Measurements from ENCODE around the gene RPS16.

RPS16 gene

GRCh38 chr19:39422020-39422419 lies 13.7 kb downstream of the RPS16 start:
- no peak for DNase-seq (ENCODE audit: low read depth)

- DNase-seq (ENCODE audit: low read depth): no peak
Measured at GRCh38 chr19:39420769-39421168, 15.0 kb downstream of the RPS16 start.

DNA sequence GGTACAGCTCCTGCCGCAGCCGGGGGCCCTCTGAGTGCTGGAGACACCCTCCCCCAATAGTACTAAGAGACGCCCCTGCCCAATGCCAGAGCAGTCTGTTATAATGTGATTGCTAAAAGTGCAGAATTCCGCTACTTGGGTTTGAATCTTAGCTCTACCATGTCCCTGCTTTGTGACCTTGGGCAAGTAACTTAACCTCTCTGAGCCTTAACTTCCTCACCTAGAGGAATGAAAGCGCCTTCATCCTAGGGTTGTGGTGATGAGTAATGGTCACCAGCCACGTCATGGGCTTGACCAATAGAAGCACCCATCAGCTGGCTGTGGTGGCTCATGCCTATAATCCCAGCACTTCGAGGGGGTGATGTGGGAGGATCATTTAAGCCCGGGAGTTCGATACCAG lies 16.7 kb downstream of the RPS16 start:
- no peak for DNase-seq (ENCODE audit: low read depth)

DNA sequence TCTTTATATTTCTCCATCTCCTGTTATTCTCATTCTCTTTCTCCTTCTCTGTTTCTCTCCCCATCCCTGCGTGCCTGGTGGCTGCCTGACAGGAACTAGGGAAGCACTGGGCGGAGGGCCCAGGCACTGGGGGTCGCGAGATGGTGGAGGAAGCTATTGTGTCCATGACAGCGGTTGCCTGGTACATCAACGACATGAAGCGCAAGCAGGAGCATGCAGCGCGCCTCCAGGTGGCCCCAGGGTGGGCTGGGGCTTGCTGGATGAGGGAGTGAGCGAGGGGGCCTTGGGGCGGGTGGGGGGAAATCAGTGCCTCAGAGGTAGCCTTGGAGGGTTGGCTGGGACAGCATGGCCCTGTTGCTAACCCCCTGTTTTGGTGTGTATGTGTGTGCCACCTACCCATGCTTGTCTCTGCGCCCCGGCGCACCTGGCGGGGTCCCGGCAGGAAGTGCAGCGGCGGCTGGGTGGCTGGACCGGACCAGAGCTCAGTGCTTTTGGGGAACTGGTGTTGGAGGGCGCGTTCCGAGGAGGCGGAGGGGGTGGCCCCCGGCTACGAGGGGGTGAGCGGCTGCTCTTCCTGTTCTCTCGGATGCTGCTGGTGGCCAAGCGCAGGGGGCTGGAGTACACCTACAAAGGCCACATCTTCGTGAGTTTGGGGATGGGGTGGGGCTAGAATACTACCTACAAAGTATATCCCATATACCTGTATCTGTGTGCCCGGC lies 18.1 kb downstream of the RPS16 start:
- no peak for DNase-seq (ENCODE audit: low read depth)

GRCh38 chr19:39416152-39417120 lies 19.3 kb downstream of the RPS16 start:
- no peak for DNase-seq (ENCODE audit: low read depth)

- no peak for DNase-seq (ENCODE audit: low read depth)
Measured at GRCh38 chr19:39415111-39416046, 20.4 kb downstream of the RPS16 start.

DNA sequence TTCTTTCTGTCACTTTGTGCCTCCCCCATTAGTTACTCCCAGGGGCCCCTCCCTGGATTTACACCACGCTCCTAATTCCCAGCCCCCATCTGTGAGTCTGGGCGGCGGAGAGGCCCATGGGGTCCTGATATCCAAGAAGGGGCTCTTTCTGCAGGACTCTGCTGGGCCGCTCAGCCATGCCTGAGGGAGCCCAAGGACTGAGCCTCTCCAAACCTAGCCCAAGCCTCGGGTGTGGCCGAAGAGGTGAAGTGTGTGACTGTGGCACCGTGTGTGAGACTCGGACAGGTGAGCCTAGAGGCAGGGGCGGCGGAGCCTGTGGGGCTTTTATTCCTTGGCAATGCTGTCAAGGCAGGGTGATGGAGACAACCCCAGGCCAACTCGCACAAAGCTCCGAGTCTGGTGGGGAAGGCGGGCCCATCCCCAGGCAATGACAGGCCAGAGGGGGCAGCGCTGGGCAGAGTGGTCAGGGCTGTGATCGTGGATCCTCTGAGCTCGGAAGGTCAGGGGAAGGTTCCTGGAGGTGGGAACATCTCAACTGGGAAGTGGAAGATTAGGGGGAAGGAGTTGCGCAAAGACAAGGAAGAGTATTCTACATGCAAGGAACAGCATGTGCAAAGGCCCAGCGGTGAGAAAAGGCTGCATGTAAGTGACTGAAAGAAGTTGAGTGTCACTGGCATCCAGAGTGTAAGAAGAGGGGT lies 21.7 kb downstream of the RPS16 start:
- no peak for DNase-seq (ENCODE audit: low read depth)

DNA sequence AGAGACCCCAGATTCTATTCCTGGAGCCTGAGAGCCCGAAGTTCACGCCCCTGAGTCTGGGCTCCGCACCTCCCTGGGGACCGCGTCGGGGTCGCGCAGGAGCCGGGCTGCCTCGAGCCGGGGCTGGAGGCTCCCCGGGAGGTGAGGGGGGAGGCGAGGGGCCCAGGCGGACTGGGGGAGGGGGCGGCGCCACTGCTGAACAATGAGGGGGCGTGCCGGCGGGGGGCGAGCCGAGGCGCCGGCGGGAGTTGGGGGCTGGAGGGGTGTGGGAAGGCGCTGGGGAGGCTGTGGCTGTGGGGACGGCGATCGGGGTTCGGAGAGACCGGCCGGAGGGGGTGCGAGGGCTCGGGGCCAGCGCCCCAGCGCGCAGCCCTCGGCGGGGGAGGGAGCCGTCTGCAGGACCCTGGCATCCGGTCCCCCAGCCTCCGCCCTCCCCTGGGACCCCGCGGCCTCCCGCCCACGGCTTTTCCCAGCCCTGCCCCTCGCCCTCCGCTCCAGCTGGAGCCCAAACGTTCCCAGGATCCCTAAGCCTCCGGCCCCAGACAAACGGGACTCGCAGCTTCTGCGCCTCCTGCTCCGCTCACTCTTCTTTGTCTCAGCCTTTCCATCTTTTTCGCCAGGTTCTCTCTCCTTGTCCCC lies 22.4 kb downstream of the RPS16 start:
- DNase-seq (ENCODE audit: low read depth): no peak

DNA sequence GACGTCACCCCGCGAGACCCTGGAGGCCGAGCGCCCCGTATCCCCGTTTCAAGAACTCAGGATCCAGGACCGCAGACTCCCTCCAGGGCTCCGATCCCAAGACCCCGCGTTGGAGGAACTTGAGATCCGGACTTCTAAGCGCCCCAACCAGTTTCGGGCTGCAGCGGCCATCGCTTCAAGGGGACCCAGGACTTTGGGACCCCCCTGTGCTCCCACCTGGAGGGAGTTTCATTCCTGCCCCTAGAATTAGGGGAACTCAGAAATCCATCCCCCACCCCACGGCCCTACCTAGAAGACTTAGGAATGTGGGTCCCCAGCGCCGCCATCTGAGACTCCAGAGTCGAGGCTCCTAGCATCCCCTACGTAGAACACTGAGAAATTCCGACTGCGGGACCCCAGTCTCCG lies 22.9 kb downstream of the RPS16 start:
- DNase-seq (ENCODE audit: low read depth): no peak

DNA sequence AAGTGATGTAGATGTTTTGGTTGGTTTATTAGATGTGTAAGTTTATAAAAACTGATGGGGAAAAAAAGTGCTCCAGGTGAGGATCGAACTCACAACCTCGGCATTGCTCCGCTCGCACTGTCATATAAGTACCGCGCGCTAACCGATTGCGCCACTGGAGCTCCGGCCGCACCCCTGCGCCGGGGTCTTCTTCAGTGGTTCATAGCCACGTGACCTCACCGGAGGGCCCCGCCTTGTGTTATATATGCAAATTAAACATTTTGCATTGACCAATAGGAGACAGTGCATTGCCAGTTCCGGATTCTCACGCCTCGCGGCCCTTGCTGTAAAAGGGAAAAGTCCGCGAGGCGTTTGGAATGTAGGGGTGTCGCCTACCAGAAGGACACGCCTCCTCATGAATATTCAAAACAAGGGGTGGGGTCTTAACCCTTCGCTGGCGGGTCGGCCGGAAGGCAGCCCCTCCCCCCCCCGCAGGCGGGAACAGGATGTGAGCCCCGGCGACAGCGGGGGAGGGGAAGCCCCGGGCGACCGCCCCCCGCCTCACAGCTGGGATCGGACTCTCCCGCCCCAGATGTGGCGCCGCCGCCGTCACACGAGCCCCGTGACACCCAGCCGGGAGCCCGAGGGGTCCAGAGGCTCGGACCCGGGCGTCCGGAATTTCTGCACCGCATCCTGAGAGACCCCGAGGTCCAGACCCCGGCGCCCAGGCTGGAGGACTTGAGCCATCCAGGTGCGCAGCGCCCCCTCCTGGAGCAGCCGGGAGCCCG lies 23.5 kb downstream of the RPS16 start, which contains the start of gene PLEKHG2:
Gene PLEKHG2 (plus strand): TSS at position 570 of the 767 bp plus-strand sequence. CDS start 1,418 bp downstream, outside the sequence.
- peak; percentile 99 for DNase-seq (ENCODE audit: low read depth)

GRCh38 chr19:39411832-39412099 lies 24.0 kb downstream of the RPS16 start:
- peak; percentile 82 for DNase-seq (ENCODE audit: low read depth)

GRCh38 chr19:39411081-39411831 lies 24.5 kb downstream of the RPS16 start:
- peak; percentile 61 for DNase-seq (ENCODE audit: low read depth)

- DNase-seq (ENCODE audit: low read depth): no peak
Measured at GRCh38 chr19:39410831-39411080, 25.0 kb downstream of the RPS16 start.

GRCh38 chr19:39410017-39410830 lies 25.5 kb downstream of the RPS16 start:
- DNase-seq (ENCODE audit: low read depth): peak; percentile 49

DNA sequence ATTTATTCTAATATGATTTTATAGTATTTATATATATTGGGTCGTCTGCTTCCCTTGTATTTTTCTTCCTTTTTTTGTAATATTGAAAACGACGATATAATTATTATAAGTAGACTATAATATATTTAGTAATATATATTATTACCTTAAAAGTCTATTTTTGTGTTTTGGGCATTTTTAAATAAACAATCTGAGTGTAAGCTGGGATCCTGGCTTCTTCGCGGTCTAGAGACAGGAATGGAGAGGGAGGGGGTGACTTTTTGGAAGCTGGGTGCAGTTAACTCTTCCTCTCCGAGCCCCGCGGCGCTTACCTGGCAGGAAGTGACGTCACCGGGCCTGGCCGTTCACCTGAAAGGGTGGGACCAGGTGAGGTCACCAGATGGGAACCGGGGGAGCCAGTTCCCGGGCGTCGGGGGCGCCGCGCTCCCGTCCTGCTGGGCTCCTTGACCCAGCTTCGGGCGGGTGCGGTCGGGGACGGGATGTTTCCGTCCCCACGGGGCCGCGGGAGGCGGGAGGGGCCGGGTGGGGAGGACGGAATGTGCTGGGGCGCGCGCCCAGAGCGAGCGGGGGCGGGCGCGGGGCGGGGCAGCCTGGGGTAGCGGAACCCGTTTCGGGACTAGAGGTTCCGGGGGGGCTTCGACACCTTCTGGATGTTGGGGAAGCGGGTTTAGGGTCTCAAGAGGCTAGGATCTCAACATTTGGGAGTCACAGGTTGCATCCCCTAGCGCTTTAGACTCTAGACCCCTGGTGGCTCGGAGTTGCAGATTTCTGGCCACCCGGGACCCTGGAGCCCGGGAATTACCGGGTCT lies 26.3 kb downstream of the RPS16 start:
- DNase-seq (ENCODE audit: low read depth): peak; percentile 62

- no peak for DNase-seq (ENCODE audit: low read depth)
Measured at GRCh38 chr19:39408392-39409207, 27.1 kb downstream of the RPS16 start.
